Breast epithelium (tissue), 4 donors: ENCODE measurements around the gene CFAP100. TPM values are rescaled to one million over a fixed set of nuclear protein-coding genes. Genes with fewer than 3 reads are reported as not detected.

Source experiments
- DNase-seq, 2 donors: peaks; one replicate each; pipeline ENCODE4 v3.0.0-alpha.2; 2019; ENCODE audit warnings: low spot score in 2 of 2
- H3K27ac ChIP-seq, 2 donors: fragments of 200-600 bp; sonication (generic) in 1 of 2; one replicate each; pipeline ENCODE4 v1.5.1; 2016 to 2019; ENCODE audit warnings: mild to moderate bottlenecking in 1 of 2
- H3K27me3 ChIP-seq, 2 donors: fragments of 200-600 bp; sonication (generic) in 1 of 2; one replicate each; pipeline versions ENCODE4 v1.5.1 to v1.6.0; 2017 to 2019; ENCODE audit warnings: control low read depth in 1 of 2, mild to moderate bottlenecking in 1 of 2
- H3K36me3 ChIP-seq: fragments of 200-600 bp; one replicate; pipeline ENCODE4 v1.5.1; 2019
- H3K4me1 ChIP-seq, 2 donors: fragments of 200-600 bp; sonication (generic); one replicate each; pipeline ENCODE4 v1.5.1; 2016 to 2019; ENCODE audit warnings: control low read depth in 1 of 2
- H3K4me3 ChIP-seq, 3 donors: fragments of 200-600 bp; sonication (generic); 1 replicate in 2 of 3; 2 replicates in 1 of 3; pipeline ENCODE4 v1.5.1; 2016 to 2019; ENCODE audit warnings: mild to moderate bottlenecking in 3 of 3, moderate library complexity in 2 of 3
- H3K9me3 ChIP-seq, 2 donors: fragments of 200-600 bp; sonication (generic) in 1 of 2; one replicate each; pipeline ENCODE4 v1.5.1; 2016 to 2019; ENCODE audit warnings: control low read depth in 1 of 2
- POLR2A ChIP-seq: fragments of 450-650 bp; IDR thresholded peaks from one replicate; pipeline ENCODE4 v1.6.1; 2016; ENCODE audit warnings: antibody characterized with exemption, mild to moderate bottlenecking, moderate library complexity
- POLR2AphosphoS5 ChIP-seq, 3 donors: sonication (generic); formaldehyde crosslinking; IDR thresholded peaks; one replicate each; pipeline ENCODE4 v1.6.1; 2017; ENCODE audit warnings: antibody characterized with exemption in 3 of 3
- intact Hi-C: fragments of 100-400 bp; cut with DNase I; formaldehyde crosslinking; loops from one replicate; pipeline ENCODE4 v1.15.1; 2023; ENCODE audit warnings: low total_unique reads
- total RNA-seq, 3 donors: library from RNA; depleted of rRNA; stranded (reverse); fragments of >200 nt; gene quantifications; one replicate each; pipeline ENCODE4 v1.1.0, GENCODE V29; 2016
- TF ChIP-seq, protein P1 (sequence below), 3 donors: fragments of 450-650 bp; IDR thresholded peaks; one replicate each; pipeline ENCODE4 v1.5.1; 2016 to 2017; ENCODE audit warnings: antibody characterized with exemption in 3 of 3, mild to moderate bottlenecking in 3 of 3, moderate library complexity in 3 of 3

CFAP100 gene
- total RNA-seq, 3 donors from 2014 or later, result not detected

DNA sequence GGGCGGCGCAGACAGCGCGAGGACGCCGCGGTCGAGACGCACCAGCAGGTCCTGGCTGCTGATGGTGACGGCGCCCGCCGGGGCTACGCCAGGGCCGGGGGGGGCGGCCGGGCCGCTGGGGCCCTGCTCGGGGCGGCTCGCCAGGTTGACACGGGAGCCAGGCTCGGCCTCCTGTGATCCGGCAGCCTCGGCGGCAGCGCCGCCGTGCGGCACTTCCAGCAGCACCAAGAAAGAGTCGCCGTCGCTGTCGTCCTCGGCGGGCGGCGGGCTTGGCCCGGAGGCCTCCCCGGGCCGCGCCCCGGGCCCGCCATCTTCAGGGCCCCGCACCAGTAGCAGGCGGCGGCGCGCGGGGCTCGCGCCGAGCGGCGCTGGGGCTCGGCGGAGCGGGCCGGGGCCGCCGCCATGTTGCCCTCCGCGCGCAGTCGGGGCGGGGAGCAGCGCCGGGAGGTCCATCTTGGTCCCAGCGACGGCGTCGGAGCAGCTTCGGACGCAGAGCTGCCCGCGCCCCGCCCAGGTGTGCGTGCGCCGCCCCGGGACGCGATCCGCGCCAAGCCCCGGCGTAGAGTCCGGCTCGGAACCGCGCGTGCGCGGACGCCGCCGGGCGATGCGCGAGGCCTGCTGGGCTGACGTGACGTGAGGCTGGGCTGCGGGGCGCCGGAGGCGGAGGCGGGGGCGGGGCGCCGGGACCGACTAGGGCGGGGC, 80.9 kb downstream of the CFAP100 start, which contains the start of gene ZXDC:
TSS of gene ZXDC (minus strand) at position 479 of the 702 bp plus-strand sequence. CDS start at position 453, 26 bp downstream.
- H3K4me1 ChIP-seq, result peaks cover 4 to 20% of the 10 kb centered on the region in 2 donors
- no peaks in the 10 kb centered on the region for H3K9me3 ChIP-seq
- peak within 1 kb of the TSS; percentile 94 to 98 for H3K27ac ChIP-seq
- intact Hi-C loops, result loop anchor here (10.0 kb wide), 1 partner anchor 309 kb away; no protein-coding TSS in a partner anchor
- TF ChIP-seq, protein P1, sequence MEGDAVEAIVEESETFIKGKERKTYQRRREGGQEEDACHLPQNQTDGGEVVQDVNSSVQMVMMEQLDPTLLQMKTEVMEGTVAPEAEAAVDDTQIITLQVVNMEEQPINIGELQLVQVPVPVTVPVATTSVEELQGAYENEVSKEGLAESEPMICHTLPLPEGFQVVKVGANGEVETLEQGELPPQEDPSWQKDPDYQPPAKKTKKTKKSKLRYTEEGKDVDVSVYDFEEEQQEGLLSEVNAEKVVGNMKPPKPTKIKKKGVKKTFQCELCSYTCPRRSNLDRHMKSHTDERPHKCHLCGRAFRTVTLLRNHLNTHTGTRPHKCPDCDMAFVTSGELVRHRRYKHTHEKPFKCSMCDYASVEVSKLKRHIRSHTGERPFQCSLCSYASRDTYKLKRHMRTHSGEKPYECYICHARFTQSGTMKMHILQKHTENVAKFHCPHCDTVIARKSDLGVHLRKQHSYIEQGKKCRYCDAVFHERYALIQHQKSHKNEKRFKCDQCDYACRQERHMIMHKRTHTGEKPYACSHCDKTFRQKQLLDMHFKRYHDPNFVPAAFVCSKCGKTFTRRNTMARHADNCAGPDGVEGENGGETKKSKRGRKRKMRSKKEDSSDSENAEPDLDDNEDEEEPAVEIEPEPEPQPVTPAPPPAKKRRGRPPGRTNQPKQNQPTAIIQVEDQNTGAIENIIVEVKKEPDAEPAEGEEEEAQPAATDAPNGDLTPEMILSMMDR (IDR thresholded peaks at IDR 0.05), result peak in 1 of 3 donors; percentile 40
- TF ChIP-seq POLR2A, result no peak
- H3K4me3 ChIP-seq, result peak within 1 kb of the TSS; percentile 58 to 76 (median 74)
- DNase-seq, result peak; percentile 93 to 94
- H3K27me3 ChIP-seq, result no peaks in the 10 kb centered on the region
- H3K36me3 ChIP-seq, result no peaks in the 10 kb centered on the region

DNA sequence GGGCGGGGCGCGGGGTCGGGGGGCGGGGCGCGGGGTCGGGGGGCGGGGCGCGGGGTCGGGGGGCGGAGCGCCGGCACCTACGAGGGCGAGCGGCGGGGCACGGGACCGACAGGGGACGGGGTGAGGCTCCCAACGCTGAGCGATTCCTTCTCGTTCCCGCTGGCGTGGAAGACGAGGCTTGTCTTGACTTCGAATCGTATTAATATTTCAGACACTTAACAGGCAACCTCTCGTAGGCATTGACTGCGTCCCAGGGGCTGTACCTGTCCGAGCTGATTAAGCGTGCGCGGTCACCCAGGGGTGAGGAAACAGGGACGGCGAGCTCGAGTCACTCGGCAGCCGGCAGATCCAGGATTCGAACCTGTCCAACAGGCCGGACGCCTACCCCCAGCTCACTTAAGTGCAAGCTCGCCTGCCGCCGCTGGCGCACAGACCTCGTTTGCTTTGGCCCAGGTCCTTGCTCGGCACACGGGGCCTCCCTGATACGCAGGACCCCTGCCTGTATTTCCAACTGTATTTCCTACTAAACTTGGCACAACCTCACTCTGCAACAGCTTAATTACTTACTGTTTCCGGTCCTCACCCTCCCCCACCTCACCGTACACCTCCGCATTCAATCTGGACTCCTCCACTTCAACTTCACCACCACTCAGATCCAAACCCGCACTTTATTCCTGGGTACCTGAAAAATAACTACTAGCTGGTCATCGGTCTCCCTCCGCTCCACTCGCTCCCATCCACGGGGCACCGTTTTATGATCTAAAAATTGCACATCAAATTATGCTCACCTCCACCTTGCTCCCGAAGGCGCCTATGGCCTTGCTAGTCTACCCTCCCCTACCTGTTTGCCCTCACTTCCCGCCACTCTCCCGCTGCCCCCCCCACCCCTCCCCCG, 81.7 kb downstream of the CFAP100 start:
- TF ChIP-seq POLR2AphosphoS5 (IDR thresholded peaks at IDR 0.05) (peak; percentile 57 to 86 (median 69)), POLR2A (peak; percentile 59)
- TF ChIP-seq, protein P1 (IDR thresholded peaks at IDR 0.05), result peak in 1 of 3 donors; percentile 11
- Histone ChIP-seq H3K4me3 (peak overlapping the region; percentile 58 to 76 (median 74)), H3K4me1 (peaks cover 4 to 20% of the 10 kb centered on the region in 2 donors), H3K27ac (peak overlapping the region; percentile 94 to 98), H3K27me3 (no peaks in the 10 kb centered on the region), H3K9me3 (no peaks in the 10 kb centered on the region), H3K36me3 (no peaks in the 10 kb centered on the region)
- DNase-seq, result peak; percentile 63 to 64
- intact Hi-C loops, result loop anchor here (10.0 kb wide), 1 partner anchor 308 kb away; no protein-coding TSS in a partner anchor

DNA sequence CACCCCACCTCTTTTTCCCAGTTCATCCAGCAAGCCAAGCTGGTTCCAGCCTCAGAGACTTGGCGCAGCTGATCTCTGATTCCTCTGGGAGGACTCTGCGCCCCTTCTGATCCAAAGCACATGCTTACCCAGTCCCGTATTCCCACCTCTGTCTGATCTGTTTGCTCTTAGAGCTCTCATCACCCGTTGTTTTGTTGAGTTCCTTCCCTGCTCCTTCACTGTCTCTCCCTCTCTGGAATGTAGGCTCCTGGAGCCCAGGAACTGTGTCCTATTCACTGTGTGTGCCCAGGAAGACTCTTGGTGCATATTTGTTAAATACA, 82.3 kb downstream of the CFAP100 start:
- peak overlapping the region; percentile 94 to 98 for H3K27ac ChIP-seq
- DNase-seq, result no peak
- H3K9me3 ChIP-seq, result no peaks in the 10 kb centered on the region
- TF ChIP-seq, protein P1 (IDR thresholded peaks at IDR 0.05), result no peak
- TF ChIP-seq POLR2AphosphoS5 (IDR thresholded peaks at IDR 0.05) (no peak), POLR2A (no peak)
- H3K4me1 ChIP-seq, result peaks cover 4 to 18% of the 10 kb centered on the region in 2 donors
- H3K36me3 ChIP-seq, result no peaks in the 10 kb centered on the region
- intact Hi-C loops, result loop anchor here (10.0 kb wide), 1 partner anchor 308 kb away; no protein-coding TSS in a partner anchor
- H3K27me3 ChIP-seq, result no peaks in the 10 kb centered on the region
- peak overlapping the region in 1 of 3 donors; percentile 76 for H3K4me3 ChIP-seq

DNA sequence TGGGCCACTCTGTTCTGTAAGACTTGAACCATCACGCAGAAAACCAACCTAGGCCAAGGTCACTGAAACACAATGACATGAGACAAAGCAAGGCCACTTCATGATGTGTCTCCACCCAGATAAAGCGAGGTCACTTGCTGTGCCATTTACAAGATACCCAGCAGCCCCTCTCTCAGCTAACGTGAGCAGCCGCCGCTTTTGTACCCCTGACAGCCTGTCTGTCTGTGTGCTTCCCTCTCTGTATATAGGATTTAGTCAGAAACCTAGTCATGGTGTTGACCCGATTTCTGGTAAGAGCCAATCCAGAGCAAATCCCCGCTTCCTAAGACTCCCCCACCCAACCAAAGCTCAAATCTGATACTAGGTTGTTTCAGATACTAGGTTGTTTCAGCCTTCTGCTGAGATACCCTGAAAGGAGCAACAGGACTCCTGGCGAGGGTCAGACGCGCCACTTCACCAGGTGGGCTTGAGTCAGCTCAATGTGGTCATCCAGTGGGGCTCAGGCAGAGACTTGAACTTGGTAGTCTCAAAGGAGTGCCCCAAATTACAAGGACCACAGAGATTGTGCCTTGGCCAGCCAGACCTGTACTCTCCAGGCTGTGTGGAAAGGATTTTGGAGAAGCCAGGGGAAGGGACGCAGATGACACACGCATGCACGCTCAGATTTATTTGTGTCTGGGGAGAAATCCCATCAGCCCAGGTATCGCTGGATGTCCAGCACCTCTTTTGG, 84.0 kb downstream of the CFAP100 start:
- no peak for DNase-seq
- TF ChIP-seq POLR2AphosphoS5 (IDR thresholded peaks at IDR 0.05) (no peak), POLR2A (no peak)
- TF ChIP-seq, protein P1 (IDR thresholded peaks at IDR 0.05), result no peak
- intact Hi-C loops, result loop anchor here (10.0 kb wide), 1 partner anchor 306 kb away; no protein-coding TSS in a partner anchor

More for the DNA sequence above, 84.0 kb downstream of the CFAP100 start:
- Histone ChIP-seq H3K27ac (no peak overlapping the region), H3K27me3 (no peaks in the 10 kb centered on the region), H3K9me3 (no peaks in the 10 kb centered on the region), H3K4me1 (peaks cover 1 to 4% of the 10 kb centered on the region in 2 donors), H3K4me3 (no peak overlapping the region), H3K36me3 (no peaks in the 10 kb centered on the region)
